NT2/D1 (cell line): Measurements from ENCODE around the gene CCDC107.

Source experiments
- DNase-seq: peaks from one replicate; pipeline ENCODE4 v3.0.0-alpha.2; 2011; ENCODE audit warnings: low read depth, low spot score
- H3K27me3 ChIP-seq: 2 replicates; pipeline ENCODE4 v1.6.0; 2011; ENCODE audit warnings: mild to moderate bottlenecking; ENCODE audit not compliant: insufficient read length, insufficient read depth
- H3K36me3 ChIP-seq: 2 replicates; pipeline ENCODE4 v1.6.1; 2011; ENCODE audit warnings: mild to moderate bottlenecking, low read length, mixed read lengths; ENCODE audit not compliant: insufficient read depth, insufficient read length
- H3K4me1 ChIP-seq: 2 replicates; pipeline ENCODE4 v1.5.1; 2011; ENCODE audit not compliant: insufficient read depth, insufficient read length
- H3K4me3 ChIP-seq: 2 replicates; pipeline ENCODE4 v1.5.1; 2011; ENCODE audit warnings: low read depth; ENCODE audit not compliant: insufficient read length
- H3K9ac ChIP-seq: 2 replicates; pipeline ENCODE4 v1.6.0; 2011; ENCODE audit warnings: low read depth; ENCODE audit not compliant: insufficient read length
- H3K9me3 ChIP-seq: 2 replicates; pipeline ENCODE4 v1.5.1; 2011; ENCODE audit warnings: mild to moderate bottlenecking, low read length; ENCODE audit not compliant: insufficient read depth
- SUZ12 ChIP-seq: IDR thresholded peaks from 2 replicates; pipeline ENCODE4 v1.6.1; 2011; ENCODE audit not compliant: insufficient read length, insufficient read depth; ENCODE audit errors: extremely low read depth
- YY1 ChIP-seq: IDR thresholded peaks from 2 replicates; pipeline ENCODE4 v1.6.1; 2011; ENCODE audit not compliant: insufficient read length, insufficient read depth
- ZNF274 ChIP-seq: IDR thresholded peaks from 2 replicates; pipeline ENCODE4 v1.6.1; 2011; ENCODE audit warnings: mild to moderate bottlenecking, low read depth, low read length

CCDC107 gene

DNA sequence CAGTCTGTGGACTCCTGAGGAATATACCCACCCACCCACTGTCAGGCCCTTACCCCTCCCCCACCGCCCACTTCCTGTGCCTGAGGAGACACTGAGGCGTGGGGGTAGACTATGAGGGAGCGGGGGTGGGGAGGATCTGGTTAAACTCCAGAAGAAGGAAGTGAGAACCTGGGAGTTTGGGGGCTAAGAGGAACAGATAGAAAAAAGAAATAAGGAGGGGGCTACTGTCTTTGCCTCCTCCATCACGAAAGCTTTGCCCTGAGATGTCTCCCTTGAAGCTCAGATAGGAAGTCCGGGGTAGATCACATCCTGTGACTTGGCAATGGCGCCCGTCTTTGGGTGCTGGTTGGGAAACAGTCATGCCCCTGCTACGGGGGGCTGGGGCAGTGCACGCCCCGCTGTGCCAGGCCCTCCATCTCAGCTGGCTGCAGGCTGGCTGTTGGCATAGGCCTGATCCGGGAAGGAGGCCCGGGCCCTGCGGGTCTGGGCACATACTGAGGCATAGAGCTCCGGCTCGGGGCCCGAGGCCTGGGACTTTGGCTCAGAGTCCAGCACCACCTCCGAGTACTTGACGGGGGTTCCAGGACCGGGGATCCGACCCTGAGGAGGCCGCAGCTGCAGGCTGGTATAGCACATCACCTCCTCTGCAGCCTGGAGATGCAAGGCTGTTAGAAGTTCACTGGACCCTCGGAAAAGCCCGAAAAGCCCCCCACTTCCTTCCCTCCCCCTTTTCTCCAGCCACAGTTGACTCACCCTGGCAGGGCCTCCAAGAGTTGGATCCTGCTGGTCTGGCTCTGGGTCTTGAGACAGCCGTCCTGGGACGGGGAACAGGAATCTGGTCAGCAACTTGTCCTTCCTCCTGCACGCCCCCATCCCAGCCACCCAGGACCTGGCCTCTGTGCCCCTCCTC, 8.4 kb upstream of the CCDC107 start:
- no peaks in the 10 kb centered on the region for H3K9me3 ChIP-seq
- H3K4me1 ChIP-seq: peaks cover 24% of the 10 kb centered on the region
- H3K4me3 ChIP-seq: no peak overlapping the region
- H3K36me3 ChIP-seq: no peaks in the 10 kb centered on the region
- H3K27me3 ChIP-seq: peaks cover 18% of the 10 kb centered on the region
- DNase-seq: no peak
- no peak for TF ChIP-seq YY1
- TF ChIP-seq SUZ12: no peak
- no peak for TF ChIP-seq ZNF274
- peak overlapping the region; percentile 44 for H3K9ac ChIP-seq

DNA sequence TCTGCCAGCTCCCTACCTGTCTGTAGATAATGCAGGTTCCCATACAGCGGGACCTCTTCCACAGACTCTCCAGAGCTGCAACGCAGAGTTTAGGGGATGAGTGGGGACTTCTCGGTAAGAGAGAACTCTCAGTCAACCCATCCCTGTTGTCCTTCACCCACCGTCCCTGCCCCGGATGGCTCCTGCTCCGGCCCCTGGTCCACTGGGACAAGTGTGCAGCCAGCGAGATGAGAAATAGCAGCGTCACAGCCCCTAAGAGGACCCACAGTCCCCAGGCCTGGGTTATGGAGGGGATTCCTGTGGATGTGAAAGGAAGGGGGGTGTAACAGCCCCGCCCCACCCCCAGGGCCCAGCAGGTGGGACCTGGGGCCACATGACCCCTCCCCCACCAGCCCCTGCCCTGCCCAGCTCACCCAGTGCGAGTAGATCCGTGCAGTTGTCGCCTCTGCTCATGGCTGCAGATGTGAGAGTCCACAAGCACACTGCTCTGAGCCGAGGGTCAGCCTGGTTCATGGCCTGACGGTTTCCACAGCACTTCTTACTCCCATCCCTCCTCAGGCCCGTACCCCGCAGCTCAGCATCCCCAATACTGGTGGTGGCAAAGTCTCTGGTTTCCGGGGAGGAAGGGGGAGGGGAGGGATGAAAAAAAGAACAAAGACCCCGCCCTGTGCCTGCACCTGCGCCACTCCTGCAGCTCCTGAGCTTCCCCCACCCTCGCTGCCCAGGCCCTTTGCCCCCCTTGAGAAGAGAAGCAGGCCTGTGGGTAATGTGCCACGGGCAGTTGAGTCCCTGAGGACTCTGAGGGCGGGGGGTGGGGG, 7.5 kb upstream of the CCDC107 start, which contains the start of gene SIT1:
SIT1 (minus strand) TSS at position 591 of the 818 bp plus-strand sequence; CDS start at position 513, 78 bp downstream.
- no peak for DNase-seq
- Histone ChIP-seq H3K4me3 (no peak within 1 kb of the TSS), H3K9me3 (no peaks in the 10 kb centered on the region), H3K36me3 (no peaks in the 10 kb centered on the region), H3K9ac (peak within 1 kb of the TSS; percentile 6), H3K4me1 (peaks cover 24% of the 10 kb centered on the region), H3K27me3 (peaks cover 18% of the 10 kb centered on the region)
- TF ChIP-seq SUZ12 (no peak), ZNF274 (no peak), YY1 (no peak)

DNA sequence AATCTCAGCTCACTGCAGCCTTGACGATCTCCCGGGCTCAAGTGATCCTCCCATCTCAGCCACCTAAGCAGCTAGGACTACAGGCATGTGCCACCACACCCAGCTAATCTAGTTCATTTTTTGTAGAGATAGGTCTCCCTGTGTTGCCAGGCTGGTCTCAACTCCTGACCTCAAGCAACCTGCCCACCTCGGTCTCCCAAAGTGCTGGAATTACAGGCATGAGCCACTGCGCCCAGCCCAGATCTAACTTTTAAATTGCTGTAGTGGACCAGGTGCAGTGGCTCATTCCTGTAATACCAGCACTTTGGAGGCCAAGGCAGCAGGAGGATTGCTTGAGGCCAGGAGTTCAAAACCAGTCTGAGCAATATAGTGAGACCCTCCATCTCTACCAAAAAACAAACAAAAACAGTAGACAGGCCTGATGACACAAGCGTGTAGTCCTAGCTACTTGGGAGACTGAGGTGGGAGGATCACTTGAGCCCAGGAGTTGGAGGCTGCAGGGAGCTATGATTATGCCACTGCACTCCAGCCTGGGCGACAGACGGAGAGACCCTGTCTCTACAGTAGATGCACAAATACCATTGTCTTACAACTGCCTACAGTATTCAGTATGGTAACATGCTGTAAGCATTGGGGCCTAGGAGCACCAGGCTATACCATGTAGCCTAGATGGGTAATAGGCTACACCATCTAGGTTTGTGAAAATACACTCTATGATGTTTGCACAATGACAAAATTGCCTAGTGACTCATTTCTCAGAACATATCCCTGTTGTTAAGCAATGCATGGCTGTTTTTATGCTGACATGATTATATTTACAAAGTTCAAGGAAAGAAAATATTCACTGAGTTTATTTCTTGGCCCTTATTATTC, 5.9 kb upstream of the CCDC107 start:
- Histone ChIP-seq H3K9ac (no peak overlapping the region), H3K36me3 (no peaks in the 10 kb centered on the region), H3K4me3 (no peak overlapping the region), H3K4me1 (peaks cover 24% of the 10 kb centered on the region), H3K27me3 (peaks cover 22% of the 10 kb centered on the region), H3K9me3 (no peaks in the 10 kb centered on the region)
- TF ChIP-seq SUZ12: no peak
- no peak for TF ChIP-seq YY1
- no peak for TF ChIP-seq ZNF274
- DNase-seq: no peak

DNA sequence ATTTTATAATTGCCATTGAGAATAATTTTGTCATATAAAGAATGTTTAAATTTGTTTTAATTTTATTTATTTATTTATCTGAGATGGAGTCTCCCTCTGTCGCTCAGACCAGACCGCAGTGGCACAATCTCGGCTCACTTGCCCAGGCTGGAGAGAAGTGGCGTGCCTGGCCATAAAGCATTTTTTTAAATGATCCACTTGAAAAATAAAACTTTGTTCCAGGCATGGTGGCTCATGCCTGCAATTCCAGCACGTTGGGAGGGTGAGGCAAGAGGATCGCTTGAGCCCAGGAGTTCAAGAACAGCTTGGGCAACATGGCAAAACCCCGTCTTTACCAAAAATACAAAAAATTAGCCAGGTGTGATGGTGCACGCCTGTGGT, 5.3 kb upstream of the CCDC107 start:
- no peak for DNase-seq
- Histone ChIP-seq H3K27me3 (peaks cover 15% of the 10 kb centered on the region), H3K9ac (no peak overlapping the region), H3K9me3 (no peaks in the 10 kb centered on the region), H3K4me1 (peaks cover 22% of the 10 kb centered on the region), H3K4me3 (no peak overlapping the region), H3K36me3 (no peaks in the 10 kb centered on the region)
- TF ChIP-seq SUZ12 (no peak), YY1 (no peak), ZNF274 (no peak)

DNA sequence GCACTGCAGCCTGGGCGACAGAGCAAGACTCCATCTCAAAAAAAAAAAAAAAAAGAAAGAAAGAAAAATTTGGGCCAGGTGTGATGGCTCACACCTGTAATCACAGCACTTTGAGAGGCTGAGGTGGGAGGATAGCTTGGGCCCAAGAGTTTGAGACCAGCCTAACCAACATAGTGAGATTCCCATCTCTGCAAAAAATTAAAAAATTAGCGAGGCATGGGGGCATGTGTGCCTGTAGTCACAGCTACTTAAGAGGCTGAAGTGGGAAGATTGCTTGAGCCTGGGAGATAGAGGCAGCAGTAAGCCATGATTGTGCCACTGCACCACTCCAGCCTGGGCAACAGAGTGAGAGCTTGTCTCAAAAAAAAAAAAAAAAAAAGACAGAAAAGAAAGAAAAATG, 4.5 kb upstream of the CCDC107 start:
- Histone ChIP-seq H3K36me3 (no peaks in the 10 kb centered on the region), H3K4me1 (peaks cover 22% of the 10 kb centered on the region), H3K4me3 (no peak overlapping the region), H3K9me3 (no peaks in the 10 kb centered on the region), H3K27me3 (peaks cover 7% of the 10 kb centered on the region), H3K9ac (no peak overlapping the region)
- TF ChIP-seq YY1 (no peak), ZNF274 (no peak), SUZ12 (no peak)
- DNase-seq: no peak

DNA sequence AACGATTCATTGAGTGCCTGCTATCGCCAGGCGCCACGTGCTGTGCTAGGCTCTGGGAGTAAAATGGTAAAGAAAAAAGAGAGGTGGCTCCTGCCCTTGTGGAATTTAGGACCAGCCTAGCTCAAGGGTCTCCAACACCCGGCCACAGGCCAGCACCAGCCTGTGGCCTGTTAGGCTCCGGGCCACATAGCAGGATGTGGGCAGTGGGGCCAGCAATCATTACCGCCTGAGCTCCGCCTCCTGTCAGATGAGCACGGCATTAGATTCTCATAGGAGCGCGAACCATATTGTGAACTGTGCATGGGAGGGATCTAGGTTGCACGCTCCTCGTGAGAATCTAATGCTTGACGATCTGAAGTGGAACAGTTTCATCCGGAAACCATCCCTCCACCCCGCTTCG, 1.7 kb upstream of the CCDC107 start:
- no peaks in the 10 kb centered on the region for H3K9me3 ChIP-seq
- TF ChIP-seq SUZ12: no peak
- TF ChIP-seq YY1: no peak
- TF ChIP-seq ZNF274: no peak
- no peak overlapping the region for H3K4me3 ChIP-seq
- no peak overlapping the region for H3K9ac ChIP-seq
- peaks cover 7% of the 10 kb centered on the region for H3K27me3 ChIP-seq
- peaks cover 4% of the 10 kb centered on the region for H3K4me1 ChIP-seq
- DNase-seq: no peak
- peaks cover 15% of the 10 kb centered on the region for H3K36me3 ChIP-seq
